Left lung (tissue), 10 donors: Measurements from ENCODE around the gene RNF44. TPM values are rescaled to one million over a fixed set of nuclear protein-coding genes. Genes with fewer than 3 reads are reported as not detected.

Experiments
- ATAC-seq: fragments of 200-7000 bp; cut with Tn5 transposase; one replicate; pipeline ENCODE4 v1.9.1; 2020; ENCODE audit warnings: moderate library complexity
- DNase-seq, 4 donors: peaks; one replicate each; pipeline ENCODE4 v3.0.0-alpha.2; 2013 to 2020
- H3K27ac ChIP-seq, 2 donors: fragments of 200-600 bp; sonication (generic) in 1 of 2; one replicate each; pipeline versions ENCODE4 v1.5.0 to v1.8.0; 2020 to 2021
- H3K27me3 ChIP-seq, 2 donors: fragments of 200-600 bp; sonication (generic) in 1 of 2; one replicate each; pipeline versions ENCODE4 v1.5.0 to v1.8.0; 2020 to 2021
- H3K36me3 ChIP-seq, 2 donors: fragments of 200-600 bp; sonication (generic) in 1 of 2; one replicate each; pipeline versions ENCODE4 v1.5.0 to v1.8.0; 2020 to 2021
- H3K4me1 ChIP-seq, 2 donors: fragments of 200-600 bp; one replicate each; pipeline ENCODE4 v1.8.0; 2021
- H3K4me3 ChIP-seq, 2 donors: fragments of 200-600 bp; sonication (generic) in 1 of 2; one replicate each; pipeline versions ENCODE4 v1.5.0 to v1.8.0; 2020 to 2021; ENCODE audit warnings: mild to moderate bottlenecking in 1 of 2
- H3K9me3 ChIP-seq, 2 donors: fragments of 200-600 bp; sonication (generic) in 1 of 2; one replicate each; pipeline versions ENCODE4 v1.5.0 to v1.8.0; 2020 to 2021
- intact Hi-C, 2 donors: fragments of 100-400 bp; cut with DNase I; formaldehyde crosslinking; loops; one replicate each; pipeline versions ENCODE4 v1.11.2 to v1.14.2; 2022
- polyA plus RNA-seq, 6 donors: library from polyadenylated mRNA; unstranded; fragments of 120-200 nt; gene quantifications; one replicate each; pipeline ENCODE4 v1.2.1, GENCODE V29; 2013; ENCODE audit not compliant: insufficient read length in 6 of 6
- total RNA-seq, 2 donors: library from RNA; stranded (reverse); fragmentation: NEBNext Ultra II Directional; extraction: Animal tissue kit (Norgen Biotek cat#: 25700); gene quantifications; one replicate each; pipeline ENCODE4 v1.2.1, GENCODE V29; 2021
- TF ChIP-seq, protein P1 (sequence below), 2 donors: fragments of 200-600 bp; sonication (generic) in 1 of 2; IDR thresholded peaks; one replicate each; pipeline versions ENCODE4 v1.5.0 to v1.8.0; 2021; ENCODE audit warnings: antibody characterized with exemption in 2 of 2
- donor health status: DM: no; HTN: yes; CAD: no.
- donor health status: DM: no; HTN: no; CAD: no.

RNF44 gene
- total and polyA plus RNA-seq, 8 donors = 37.6 to 61.7 (median 45.0) TPM

- Histone ChIP-seq H3K27ac (peak overlapping the region; percentile 91 to 99), H3K27me3 (no peaks in the 10 kb centered on the region), H3K4me3 (peak overlapping the region; percentile 82 to 83), H3K9me3 (no peaks in the 10 kb centered on the region), H3K4me1 (peaks cover 36 to 84% of the 10 kb centered on the region in 2 donors), H3K36me3 (peaks cover 0 to 9% of the 10 kb centered on the region in 2 donors)
- intact Hi-C loops = no loop called here
- TF ChIP-seq, protein P1, sequence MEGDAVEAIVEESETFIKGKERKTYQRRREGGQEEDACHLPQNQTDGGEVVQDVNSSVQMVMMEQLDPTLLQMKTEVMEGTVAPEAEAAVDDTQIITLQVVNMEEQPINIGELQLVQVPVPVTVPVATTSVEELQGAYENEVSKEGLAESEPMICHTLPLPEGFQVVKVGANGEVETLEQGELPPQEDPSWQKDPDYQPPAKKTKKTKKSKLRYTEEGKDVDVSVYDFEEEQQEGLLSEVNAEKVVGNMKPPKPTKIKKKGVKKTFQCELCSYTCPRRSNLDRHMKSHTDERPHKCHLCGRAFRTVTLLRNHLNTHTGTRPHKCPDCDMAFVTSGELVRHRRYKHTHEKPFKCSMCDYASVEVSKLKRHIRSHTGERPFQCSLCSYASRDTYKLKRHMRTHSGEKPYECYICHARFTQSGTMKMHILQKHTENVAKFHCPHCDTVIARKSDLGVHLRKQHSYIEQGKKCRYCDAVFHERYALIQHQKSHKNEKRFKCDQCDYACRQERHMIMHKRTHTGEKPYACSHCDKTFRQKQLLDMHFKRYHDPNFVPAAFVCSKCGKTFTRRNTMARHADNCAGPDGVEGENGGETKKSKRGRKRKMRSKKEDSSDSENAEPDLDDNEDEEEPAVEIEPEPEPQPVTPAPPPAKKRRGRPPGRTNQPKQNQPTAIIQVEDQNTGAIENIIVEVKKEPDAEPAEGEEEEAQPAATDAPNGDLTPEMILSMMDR (IDR thresholded peaks at IDR 0.05) = no peak
- ATAC-seq = peak; percentile 58
- DNase-seq = peak; percentile 77 to 93 (median 86)
These were observed 885 bp downstream of the RNF44 start for GRCh38 chr5:176536132-176536901.

DNA sequence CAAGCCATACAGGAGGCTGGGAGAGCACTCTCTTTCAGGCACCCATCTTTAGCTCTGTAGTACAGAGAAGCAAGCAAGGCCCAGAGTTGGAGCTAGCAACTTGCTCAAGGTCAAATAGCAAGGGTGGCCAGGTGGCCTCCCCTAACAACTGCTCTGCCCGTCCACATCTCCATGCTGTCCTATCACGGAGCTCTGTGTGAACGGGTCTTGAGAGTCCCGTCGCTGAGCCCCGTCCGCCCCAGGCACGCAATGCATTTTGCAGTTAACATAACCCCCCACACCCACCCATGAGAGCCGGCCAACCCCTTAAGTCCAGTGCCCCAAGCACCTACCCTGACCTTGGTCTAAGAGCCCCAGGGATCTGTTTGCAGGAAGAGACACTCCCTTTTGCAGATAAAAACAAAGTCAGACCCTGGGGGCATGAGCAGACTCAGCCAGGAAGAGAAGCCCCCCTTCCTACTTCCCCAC is 1.5 kb downstream of the RNF44 start:
- intact Hi-C loops = no loop called here
- DNase-seq (no peak), ATAC-seq (no peak)
- peaks cover 32 to 84% of the 10 kb centered on the region in 2 donors for H3K4me1 ChIP-seq
- TF ChIP-seq, protein P1 (IDR thresholded peaks at IDR 0.05) = no peak
- H3K4me3 ChIP-seq = peak overlapping the region; percentile 82 to 83
- H3K9me3 ChIP-seq = no peaks in the 10 kb centered on the region
- H3K27me3 ChIP-seq = no peaks in the 10 kb centered on the region
- peak overlapping the region; percentile 91 to 99 for H3K27ac ChIP-seq
- H3K36me3 ChIP-seq = peaks cover 0 to 15% of the 10 kb centered on the region in 2 donors

DNA sequence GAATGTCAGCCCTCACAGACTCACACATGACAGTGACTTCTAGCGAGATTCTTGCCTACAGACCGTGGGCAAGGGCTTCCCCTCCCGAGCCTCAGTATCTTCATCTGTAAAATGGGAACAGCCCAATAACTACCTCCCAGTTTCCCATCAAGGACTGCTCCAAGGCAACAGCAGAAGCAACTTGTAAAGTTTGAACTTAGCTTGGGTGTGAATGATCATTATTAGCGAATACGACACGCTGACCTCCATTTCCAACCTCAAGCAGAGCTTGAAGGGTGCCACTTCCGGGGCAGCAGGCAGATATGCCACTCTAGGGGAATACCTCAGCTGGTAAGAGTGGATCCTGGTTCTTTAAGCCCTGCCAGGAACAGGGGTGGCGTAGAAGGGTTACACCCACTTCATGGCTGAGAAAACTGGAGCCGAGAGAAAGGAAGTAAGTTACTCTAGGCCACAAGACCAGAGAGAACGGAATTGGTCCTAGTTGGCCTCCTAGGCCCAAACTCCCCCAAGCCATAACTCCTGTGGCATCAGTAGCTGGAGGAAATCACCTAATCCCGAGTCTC is 2.0 kb downstream of the RNF44 start:
- DNase-seq (peak in 1 of 4 donors; percentile 64), ATAC-seq (peak; percentile 14)
- no peaks in the 10 kb centered on the region for H3K27me3 ChIP-seq
- H3K27ac ChIP-seq = peak overlapping the region; percentile 91 to 99
- TF ChIP-seq, protein P1 (IDR thresholded peaks at IDR 0.05) = no peak
- intact Hi-C loops = no loop called here
- peaks cover 0 to 20% of the 10 kb centered on the region in 2 donors for H3K36me3 ChIP-seq
- H3K9me3 ChIP-seq = no peaks in the 10 kb centered on the region
- H3K4me3 ChIP-seq = peak overlapping the region; percentile 82 to 83
- peaks cover 32 to 84% of the 10 kb centered on the region in 2 donors for H3K4me1 ChIP-seq

GRCh38 chr5:176534640-176535039 is 2.6 kb downstream of the RNF44 start:
- Histone ChIP-seq H3K27me3 (no peaks in the 10 kb centered on the region), H3K4me1 (peaks cover 32 to 78% of the 10 kb centered on the region in 2 donors), H3K27ac (peak overlapping the region; percentile 91 to 99), H3K4me3 (peak overlapping the region in 1 of 2 donors; percentile 82), H3K36me3 (peaks cover 0 to 25% of the 10 kb centered on the region in 2 donors), H3K9me3 (no peaks in the 10 kb centered on the region)
- intact Hi-C loops = no loop called here
- DNase-seq (peak in 1 of 4 donors; percentile 42), ATAC-seq (no peak)
- TF ChIP-seq, protein P1 (IDR thresholded peaks at IDR 0.05) = no peak
